Measurements from ENCODE around the gene ANO6.
"Not testable (repeated sequence)": the region's sequence is repeated elsewhere in the genome, so short reads cannot be mapped to it uniquely, and the experiment has no call there.

ANO6 gene, protein sequence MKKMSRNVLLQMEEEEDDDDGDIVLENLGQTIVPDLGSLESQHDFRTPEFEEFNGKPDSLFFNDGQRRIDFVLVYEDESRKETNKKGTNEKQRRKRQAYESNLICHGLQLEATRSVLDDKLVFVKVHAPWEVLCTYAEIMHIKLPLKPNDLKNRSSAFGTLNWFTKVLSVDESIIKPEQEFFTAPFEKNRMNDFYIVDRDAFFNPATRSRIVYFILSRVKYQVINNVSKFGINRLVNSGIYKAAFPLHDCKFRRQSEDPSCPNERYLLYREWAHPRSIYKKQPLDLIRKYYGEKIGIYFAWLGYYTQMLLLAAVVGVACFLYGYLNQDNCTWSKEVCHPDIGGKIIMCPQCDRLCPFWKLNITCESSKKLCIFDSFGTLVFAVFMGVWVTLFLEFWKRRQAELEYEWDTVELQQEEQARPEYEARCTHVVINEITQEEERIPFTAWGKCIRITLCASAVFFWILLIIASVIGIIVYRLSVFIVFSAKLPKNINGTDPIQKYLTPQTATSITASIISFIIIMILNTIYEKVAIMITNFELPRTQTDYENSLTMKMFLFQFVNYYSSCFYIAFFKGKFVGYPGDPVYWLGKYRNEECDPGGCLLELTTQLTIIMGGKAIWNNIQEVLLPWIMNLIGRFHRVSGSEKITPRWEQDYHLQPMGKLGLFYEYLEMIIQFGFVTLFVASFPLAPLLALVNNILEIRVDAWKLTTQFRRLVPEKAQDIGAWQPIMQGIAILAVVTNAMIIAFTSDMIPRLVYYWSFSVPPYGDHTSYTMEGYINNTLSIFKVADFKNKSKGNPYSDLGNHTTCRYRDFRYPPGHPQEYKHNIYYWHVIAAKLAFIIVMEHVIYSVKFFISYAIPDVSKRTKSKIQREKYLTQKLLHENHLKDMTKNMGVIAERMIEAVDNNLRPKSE

GRCh38 chr12:45215419-45216229, at the start of gene ANO6:
Gene ANO6 (plus strand): TSS chr12:45216095. CDS start chr12:45216322, 227 bp downstream.
- peak; percentile 90 for DNase-seq (ENCODE audit: low spot score)

DNA sequence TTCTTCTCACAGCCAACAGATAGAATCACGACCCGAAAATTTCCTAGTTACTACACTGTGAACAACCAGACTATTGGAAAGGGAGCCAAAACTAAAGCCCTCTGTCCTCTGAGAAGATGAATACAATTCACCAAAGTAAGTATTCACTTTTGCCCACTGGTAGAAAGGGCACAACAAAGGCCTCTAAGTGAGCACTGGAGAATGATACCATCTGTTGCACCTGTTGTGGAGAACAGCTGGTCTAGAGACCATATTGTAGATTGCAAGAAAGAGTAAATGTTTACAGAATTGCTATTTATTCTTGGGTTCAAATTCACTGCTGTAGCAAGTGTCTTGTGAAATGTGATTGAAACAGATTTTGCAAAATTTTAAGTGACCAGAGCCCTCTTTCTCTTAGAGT, 46.9 kb upstream of the ANO6 start:
- DNase-seq (ENCODE audit: low spot score) = no peak

DNA sequence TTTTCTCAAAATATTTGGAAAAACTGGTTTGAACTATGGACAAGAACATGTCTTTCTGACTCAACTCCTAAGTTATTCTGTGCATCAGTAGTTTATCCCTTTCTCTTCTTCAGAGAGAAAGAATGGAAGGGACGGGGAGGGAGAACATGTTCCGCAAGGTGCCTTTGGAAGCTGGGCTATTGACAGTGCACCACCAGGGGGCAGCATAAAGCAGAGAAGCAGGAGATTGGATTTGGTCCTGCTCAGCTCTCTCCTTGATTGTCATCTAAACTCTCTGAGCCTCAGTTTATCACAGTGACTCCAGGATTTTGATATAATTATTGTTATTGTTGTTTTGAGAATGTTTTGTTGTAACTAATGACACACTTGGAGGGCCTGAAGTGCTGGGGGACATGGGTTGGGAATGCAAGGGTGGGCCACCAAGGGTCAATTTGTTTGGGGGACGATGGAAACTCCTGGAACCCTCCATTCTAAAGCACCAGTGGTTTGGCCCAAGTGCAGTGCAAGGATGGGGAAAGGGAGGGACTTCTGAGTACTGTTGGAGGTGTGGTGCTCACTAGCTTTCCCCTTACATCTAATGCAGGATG, 45.3 kb upstream of the ANO6 start:
- peak; percentile 85 for DNase-seq (ENCODE audit: low spot score)

DNA sequence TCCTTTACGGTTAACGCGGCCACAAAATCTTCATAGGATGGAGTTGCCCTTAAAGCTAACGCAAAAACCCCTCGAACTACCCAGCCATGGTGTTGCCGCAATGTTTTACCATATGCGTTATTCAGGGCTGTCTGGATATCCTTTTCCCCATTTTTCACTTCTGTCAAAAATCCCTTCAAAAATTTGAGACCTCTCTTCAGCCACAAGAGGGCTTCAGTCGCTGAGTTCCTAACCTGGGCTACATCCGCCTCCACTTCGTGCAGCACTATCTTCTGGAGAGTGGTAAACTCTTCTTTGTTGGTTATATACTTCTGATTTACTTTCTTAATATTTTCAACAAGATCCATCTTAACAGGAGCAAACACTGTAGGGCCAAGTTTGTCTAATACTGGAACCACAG, 42.6 kb upstream of the ANO6 start:
- not testable (repeated sequence) for DNase-seq (ENCODE audit: low spot score)

DNA sequence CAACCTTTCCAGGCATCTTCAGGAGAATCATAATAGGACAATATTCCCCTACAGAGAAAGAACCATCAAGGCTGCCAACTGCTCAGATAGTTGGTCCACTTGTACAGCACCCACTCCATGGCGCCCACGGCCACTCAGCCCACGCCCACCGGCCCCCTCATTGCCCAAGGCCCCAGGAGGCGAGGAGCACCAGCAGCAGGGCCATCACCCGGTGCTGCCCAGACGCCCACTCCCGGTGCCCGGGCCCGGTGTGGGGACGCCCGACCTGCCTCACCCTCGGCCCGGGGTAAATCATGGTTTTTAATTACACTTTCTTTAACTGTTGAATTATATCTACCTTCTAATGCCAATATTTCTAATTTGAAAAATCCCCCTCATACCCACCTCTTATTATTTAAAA, 41.3 kb upstream of the ANO6 start:
- no peak for DNase-seq (ENCODE audit: low spot score)

- no peak for DNase-seq (ENCODE audit: low spot score)
Measured at GRCh38 chr12:45178771-45179170, 37.1 kb upstream of the ANO6 start.

- DNase-seq (ENCODE audit: low spot score) = no peak
Measured at GRCh38 chr12:45182511-45182910, 33.4 kb upstream of the ANO6 start.

GRCh38 chr12:45183246-45183645, 32.6 kb upstream of the ANO6 start:
- DNase-seq (ENCODE audit: low spot score) = peak; percentile 52

DNA sequence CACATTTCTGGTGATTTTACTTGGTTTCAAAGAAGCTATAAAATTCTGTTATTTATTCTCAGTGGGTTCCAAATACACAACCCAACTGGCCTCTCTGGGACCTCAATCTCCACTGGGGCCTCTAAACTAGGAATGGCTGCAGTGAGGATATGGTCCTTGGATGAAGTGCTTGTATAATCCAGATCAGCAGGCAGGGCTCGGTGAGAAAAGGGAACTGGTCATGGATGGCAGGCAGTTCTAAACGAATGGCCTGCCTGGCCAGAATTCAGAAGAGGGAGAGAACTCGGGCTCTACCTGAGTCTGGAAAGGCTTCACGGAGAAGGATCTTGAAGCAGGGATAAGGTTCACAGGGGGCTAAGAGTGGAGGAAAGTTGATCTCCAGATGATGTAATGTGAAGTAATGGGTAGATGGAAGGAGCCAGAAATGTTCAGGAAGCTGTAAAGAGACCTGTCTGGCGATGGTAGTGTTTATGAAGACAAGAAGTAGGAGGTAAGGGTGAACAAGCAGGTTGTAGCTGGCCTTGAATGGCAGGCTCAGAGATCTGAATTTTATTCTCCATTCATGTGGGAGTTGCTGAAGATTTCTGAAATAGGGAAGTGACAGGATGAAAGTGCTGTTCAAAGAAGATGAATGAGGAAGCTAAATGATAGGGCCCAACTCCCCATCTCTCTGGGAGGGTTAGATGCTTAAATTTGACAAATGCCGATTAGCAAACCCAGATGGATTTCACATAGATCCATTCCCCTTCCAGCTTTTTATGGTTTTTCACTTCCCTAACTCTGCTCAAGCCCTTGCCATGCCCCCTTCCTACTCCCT, 31.5 kb upstream of the ANO6 start:
- no peak for DNase-seq (ENCODE audit: low spot score)

- DNase-seq (ENCODE audit: low spot score) = no peak
Measured at GRCh38 chr12:45186762-45187161, 29.1 kb upstream of the ANO6 start.

- DNase-seq (ENCODE audit: low spot score) = no peak
Measured at GRCh38 chr12:45189766-45190403, 26.0 kb upstream of the ANO6 start.

GRCh38 chr12:45191239-45191638, 24.7 kb upstream of the ANO6 start:
- DNase-seq (ENCODE audit: low spot score) = peak; percentile 16

- DNase-seq (ENCODE audit: low spot score) = no peak
Measured at GRCh38 chr12:45192707-45193106, 23.2 kb upstream of the ANO6 start.

DNA sequence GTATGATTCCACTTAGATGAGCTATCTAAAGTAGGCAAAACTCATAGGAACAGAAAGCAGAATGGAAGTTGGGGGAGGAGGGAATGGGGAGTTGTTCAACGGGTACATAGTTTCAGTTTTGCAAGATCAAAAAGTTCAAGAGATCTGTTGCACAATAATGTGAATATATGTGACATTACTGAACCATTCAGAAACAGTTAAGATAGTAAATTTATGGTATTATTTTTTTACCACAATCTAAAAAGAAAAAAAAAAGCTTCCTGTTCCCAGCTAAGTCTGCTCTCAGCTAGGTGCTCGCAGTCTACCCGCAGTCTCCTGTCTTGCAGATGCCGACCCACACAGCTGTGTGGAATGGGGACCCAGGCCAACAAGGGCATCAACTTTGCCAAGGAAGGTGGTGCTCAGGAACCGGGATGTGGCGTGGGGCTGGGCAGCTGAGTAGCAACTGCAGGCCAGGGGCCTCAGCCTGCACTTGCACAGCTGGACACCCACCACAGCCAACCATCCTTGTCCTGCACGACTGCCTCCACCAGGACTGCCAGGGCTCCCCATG, 15.3 kb upstream of the ANO6 start:
- no peak for DNase-seq (ENCODE audit: low spot score)

GRCh38 chr12:45203767-45204166, 12.1 kb upstream of the ANO6 start:
- DNase-seq (ENCODE audit: low spot score) = no peak

DNA sequence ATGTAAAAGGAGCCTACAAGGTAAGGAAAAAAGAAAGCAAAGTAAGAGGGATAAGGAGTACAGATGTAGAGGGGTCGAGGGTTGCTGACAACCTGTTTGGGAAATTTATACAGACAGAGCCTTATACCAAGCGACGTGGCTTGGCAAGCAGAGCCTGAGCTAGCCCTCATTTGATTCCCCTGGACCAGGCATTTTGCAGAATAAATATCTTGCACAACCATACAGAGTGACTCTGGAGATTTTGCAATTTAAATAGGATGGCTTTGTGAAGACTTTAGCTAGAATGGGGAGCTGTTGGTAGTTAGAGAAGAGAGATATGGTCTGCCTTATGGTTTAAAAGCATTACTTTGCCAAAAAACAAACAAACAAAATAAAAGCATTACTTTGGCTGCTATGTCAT, 11.1 kb upstream of the ANO6 start:
- no peak for DNase-seq (ENCODE audit: low spot score)

- DNase-seq (ENCODE audit: low spot score) = no peak
Measured at GRCh38 chr12:45205165-45205825, 10.6 kb upstream of the ANO6 start.

GRCh38 chr12:45208604-45209487, 7.0 kb upstream of the ANO6 start:
- DNase-seq (ENCODE audit: low spot score) = no peak

GRCh38 chr12:45209784-45210183, 6.1 kb upstream of the ANO6 start:
- DNase-seq (ENCODE audit: low spot score) = no peak

All from GM03348 (cell line).